Esophagus muscularis mucosa (tissue), 4 donors: Measurements from ENCODE around the gene CMTM1. TPM values are rescaled to one million over a fixed set of nuclear protein-coding genes. Genes with fewer than 3 reads are reported as not detected.

Source experiments
- DNase-seq: peaks from one replicate; pipeline ENCODE4 v3.0.0-alpha.2; 2017; ENCODE audit errors: extremely low spot score
- H3K27ac ChIP-seq, 4 donors: fragments of 200-600 bp; sonication (generic); replicated peaks in 1 of 4; 1 replicate in 3 of 4; 2 replicates in 1 of 4; pipeline ENCODE4 v1.5.1; 2016 to 2019; ENCODE audit warnings: mild to moderate bottlenecking in 1 of 4
- H3K27me3 ChIP-seq, 4 donors: fragments of 200-600 bp; sonication (generic); one replicate each; pipeline versions ENCODE4 v1.5.1 to v1.6.0; 2016 to 2019
- H3K36me3 ChIP-seq, 4 donors: fragments of 200-600 bp; sonication (generic); one replicate each; pipeline ENCODE4 v1.5.1; 2016 to 2019
- H3K4me1 ChIP-seq, 4 donors: fragments of 200-600 bp; sonication (generic); one replicate each; pipeline ENCODE4 v1.5.1; 2016 to 2019
- H3K4me3 ChIP-seq, 4 donors: fragments of 200-600 bp; sonication (generic); 1 replicate in 2 of 4; 2 replicates in 2 of 4; pipeline ENCODE4 v1.5.1; 2016 to 2019; ENCODE audit warnings: mild to moderate bottlenecking in 4 of 4, moderate library complexity in 1 of 4
- H3K9me3 ChIP-seq, 4 donors: fragments of 200-600 bp; sonication (generic); 1 replicate in 3 of 4; 2 replicates in 1 of 4; pipeline ENCODE4 v1.5.1; 2016 to 2019
- CTCF ChIP-seq, 3 experiments: fragments of 200-600 bp in 2 of 3; fragments of 450-650 bp in 1 of 3; sonication (generic) in 2 of 3; IDR thresholded peaks; one replicate each; pipeline ENCODE4 v1.5.1; 2017 to 2019; ENCODE audit warnings: antibody characterized with exemption in 3 of 3, mild to moderate bottlenecking in 2 of 3, moderate library complexity in 1 of 3
- EP300 ChIP-seq: sonication (generic); formaldehyde crosslinking; IDR thresholded peaks from one replicate; pipeline ENCODE4 v1.6.1; 2017; ENCODE audit warnings: antibody characterized with exemption
- POLR2A ChIP-seq: fragments of 450-650 bp; IDR thresholded peaks from one replicate; pipeline ENCODE4 v1.6.1; 2017; ENCODE audit warnings: antibody characterized with exemption, moderate library complexity, mild to moderate bottlenecking, low read depth
- POLR2AphosphoS5 ChIP-seq, 2 donors: sonication (generic); formaldehyde crosslinking; IDR thresholded peaks; one replicate each; pipeline ENCODE4 v1.6.1; 2017; ENCODE audit warnings: antibody characterized with exemption in 2 of 2
- WGBS: methylation state at CpG from one replicate; pipeline ENCODE4 v1.1.5; 2018; 5-methylcytosine and 5-hydroxymethylcytosine counted together
- intact Hi-C: fragments of 100-400 bp; cut with DNase I; formaldehyde crosslinking; loops from one replicate; pipeline ENCODE4 v1.15.1; 2023
- total RNA-seq, 4 donors: library from RNA; depleted of rRNA; stranded (reverse); fragments of >200 nt; gene quantifications; one replicate each; pipeline versions ENCODE4 v1.1.0 to v1.2.1, GENCODE V29; 2016

CMTM1 gene
- total RNA-seq, 4 donors from 2014 or later: 1.4 to 2.0 (median 1.7) TPM; not detected in 1

GRCh38 chr16:66544016-66544757 is 22.1 kb upstream of the CMTM1 start:
- TF ChIP-seq CTCF (IDR thresholded peaks at IDR 0.05): no peak
- no peak for TF ChIP-seq POLR2AphosphoS5 (IDR thresholded peaks at IDR 0.05)
- TF ChIP-seq POLR2A: no peak
- no peak for TF ChIP-seq EP300
- Histone ChIP-seq H3K27me3 (no peaks in the 10 kb centered on the region), H3K9me3 (no peaks in the 10 kb centered on the region), H3K4me1 (peaks cover 10 to 23% (median 16%) of the 10 kb centered on the region in 4 donors), H3K4me3 (no peak overlapping the region), H3K27ac (no peak overlapping the region), H3K36me3 (peaks cover 0 to 77% (median 55%) of the 10 kb centered on the region in 4 donors)
- DNase-seq: no peak
- intact Hi-C loops: no loop called here
- 76% methylated on average over 7 of the region's 7 CpGs for WGBS

- intact Hi-C loops: no loop called here
- Histone ChIP-seq H3K27ac (peak overlapping the region in 3 of 4 donors; percentile 95 to 99 (median 98)), H3K27me3 (no peaks in the 10 kb centered on the region)
These were observed 18.9 kb upstream of the CMTM1 start for GRCh38 chr16:66547101-66547989.

GRCh38 chr16:66548068-66548467 is 18.2 kb upstream of the CMTM1 start:
- no peaks in the 10 kb centered on the region for H3K27me3 ChIP-seq
- H3K36me3 ChIP-seq: peaks cover 0 to 42% (median 36%) of the 10 kb centered on the region in 4 donors
- TF ChIP-seq POLR2AphosphoS5 (IDR thresholded peaks at IDR 0.05): no peak
- TF ChIP-seq CTCF (IDR thresholded peaks at IDR 0.05): no peak
- no peak for TF ChIP-seq EP300
- TF ChIP-seq POLR2A: no peak
- DNase-seq: no peak
- peaks cover 33 to 55% (median 45%) of the 10 kb centered on the region in 4 donors for H3K4me1 ChIP-seq
- H3K4me3 ChIP-seq: no peak overlapping the region
- no peaks in the 10 kb centered on the region for H3K9me3 ChIP-seq
- intact Hi-C loops: no loop called here
- WGBS: 86% methylated on average over 4 of the region's 4 CpGs
- H3K27ac ChIP-seq: peak overlapping the region; percentile 95 to 99 (median 97)

More at GRCh38 chr16:66547101-66547989, 18.9 kb upstream of the CMTM1 start:
- Histone ChIP-seq H3K36me3 (peaks cover 0 to 49% (median 41%) of the 10 kb centered on the region in 4 donors), H3K4me3 (no peak overlapping the region), H3K4me1 (peaks cover 28 to 49% (median 41%) of the 10 kb centered on the region in 4 donors), H3K9me3 (no peaks in the 10 kb centered on the region)
- 91% methylated on average over 5 of the region's 5 CpGs for WGBS
- no peak for DNase-seq
- TF ChIP-seq POLR2AphosphoS5 (IDR thresholded peaks at IDR 0.05): no peak
- TF ChIP-seq POLR2A: no peak
- no peak for TF ChIP-seq CTCF (IDR thresholded peaks at IDR 0.05)
- TF ChIP-seq EP300: no peak

- Histone ChIP-seq H3K4me3 (peak overlapping the region; percentile 81 to 89 (median 86)), H3K4me1 (peaks cover 37 to 63% (median 53%) of the 10 kb centered on the region in 4 donors), H3K27me3 (no peaks in the 10 kb centered on the region), H3K27ac (peak overlapping the region; percentile 95 to 99 (median 97)), H3K9me3 (no peaks in the 10 kb centered on the region), H3K36me3 (peaks cover 0 to 34% (median 29%) of the 10 kb centered on the region in 4 donors)
- WGBS: 40% methylated on average over 9 of the region's 9 CpGs
- DNase-seq: no peak
- intact Hi-C loops: no loop called here
- TF ChIP-seq EP300 (no peak), CTCF (IDR thresholded peaks at IDR 0.05) (no peak), POLR2AphosphoS5 (IDR thresholded peaks at IDR 0.05) (no peak), POLR2A (no peak)
These were observed 17.4 kb upstream of the CMTM1 start for GRCh38 chr16:66548868-66549267.
